ENCODE measurements around the gene SIX5.

- TF ChIP-seq, protein P1, sequence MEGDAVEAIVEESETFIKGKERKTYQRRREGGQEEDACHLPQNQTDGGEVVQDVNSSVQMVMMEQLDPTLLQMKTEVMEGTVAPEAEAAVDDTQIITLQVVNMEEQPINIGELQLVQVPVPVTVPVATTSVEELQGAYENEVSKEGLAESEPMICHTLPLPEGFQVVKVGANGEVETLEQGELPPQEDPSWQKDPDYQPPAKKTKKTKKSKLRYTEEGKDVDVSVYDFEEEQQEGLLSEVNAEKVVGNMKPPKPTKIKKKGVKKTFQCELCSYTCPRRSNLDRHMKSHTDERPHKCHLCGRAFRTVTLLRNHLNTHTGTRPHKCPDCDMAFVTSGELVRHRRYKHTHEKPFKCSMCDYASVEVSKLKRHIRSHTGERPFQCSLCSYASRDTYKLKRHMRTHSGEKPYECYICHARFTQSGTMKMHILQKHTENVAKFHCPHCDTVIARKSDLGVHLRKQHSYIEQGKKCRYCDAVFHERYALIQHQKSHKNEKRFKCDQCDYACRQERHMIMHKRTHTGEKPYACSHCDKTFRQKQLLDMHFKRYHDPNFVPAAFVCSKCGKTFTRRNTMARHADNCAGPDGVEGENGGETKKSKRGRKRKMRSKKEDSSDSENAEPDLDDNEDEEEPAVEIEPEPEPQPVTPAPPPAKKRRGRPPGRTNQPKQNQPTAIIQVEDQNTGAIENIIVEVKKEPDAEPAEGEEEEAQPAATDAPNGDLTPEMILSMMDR (IDR thresholded peaks at IDR 0.05): no peak
- TF ChIP-seq POLR2A (IDR thresholded peaks at IDR 0.05; ENCODE audit: low read length) (no peak), ZC3H11A (IDR thresholded peaks at IDR 0.05) (no peak), SMC3 (IDR thresholded peaks at IDR 0.05) (no peak)
Observed at GRCh38 chr19:45812297-45812696, 43.2 kb upstream of the SIX5 start.

Data from A549 (cell line).